DMS53 treated with DMSO at 0.1 percent for 48 hours (cell line): Measurements from ENCODE around the gene E4F1.

ENCODE experiments used
- DNase-seq: peaks from one replicate; lab custom pipeline; 2025; ENCODE audit not compliant: unreplicated experiment; lab: John Stamatoyannopoulos, UW

Gene E4F1

GRCh38 chr16:2271848-2272461 lies 48.6 kb downstream of the E4F1 start:
- DNase-seq, result no peak

- DNase-seq, result no peak
Observed at GRCh38 chr16:2273484-2273883, 50.1 kb downstream of the E4F1 start.

GRCh38 chr16:2273931-2274330 lies 50.5 kb downstream of the E4F1 start:
- no peak for DNase-seq

- DNase-seq, result no peak
Observed at GRCh38 chr16:2275476-2276367, 52.3 kb downstream of the E4F1 start.

GRCh38 chr16:2276368-2277195 lies 53.2 kb downstream of the E4F1 start:
- no peak for DNase-seq

GRCh38 chr16:2277466-2278271 lies 54.3 kb downstream of the E4F1 start:
- DNase-seq, result no peak

- no peak for DNase-seq
Observed at GRCh38 chr16:2278272-2278608, 54.8 kb downstream of the E4F1 start.

- no peak for DNase-seq
Observed at GRCh38 chr16:2278956-2279800, 55.8 kb downstream of the E4F1 start.

- DNase-seq, result no peak
Observed at GRCh38 chr16:2280461-2280860, 57.1 kb downstream of the E4F1 start.

- DNase-seq, result no peak
Observed at GRCh38 chr16:2280981-2281542, 57.7 kb downstream of the E4F1 start.

GRCh38 chr16:2282262-2282661 lies 58.9 kb downstream of the E4F1 start:
- no peak for DNase-seq

GRCh38 chr16:2282866-2283555 lies 59.6 kb downstream of the E4F1 start:
- no peak for DNase-seq

GRCh38 chr16:2284001-2284770 lies 60.8 kb downstream of the E4F1 start:
- DNase-seq, result no peak

- DNase-seq, result no peak
Observed at GRCh38 chr16:2284797-2285576, 61.6 kb downstream of the E4F1 start.
